ENCODE results near the gene VRK1.
A peak's percentile ranks its signal among the peaks of the same experiment; 100 is the strongest.

DNA sequence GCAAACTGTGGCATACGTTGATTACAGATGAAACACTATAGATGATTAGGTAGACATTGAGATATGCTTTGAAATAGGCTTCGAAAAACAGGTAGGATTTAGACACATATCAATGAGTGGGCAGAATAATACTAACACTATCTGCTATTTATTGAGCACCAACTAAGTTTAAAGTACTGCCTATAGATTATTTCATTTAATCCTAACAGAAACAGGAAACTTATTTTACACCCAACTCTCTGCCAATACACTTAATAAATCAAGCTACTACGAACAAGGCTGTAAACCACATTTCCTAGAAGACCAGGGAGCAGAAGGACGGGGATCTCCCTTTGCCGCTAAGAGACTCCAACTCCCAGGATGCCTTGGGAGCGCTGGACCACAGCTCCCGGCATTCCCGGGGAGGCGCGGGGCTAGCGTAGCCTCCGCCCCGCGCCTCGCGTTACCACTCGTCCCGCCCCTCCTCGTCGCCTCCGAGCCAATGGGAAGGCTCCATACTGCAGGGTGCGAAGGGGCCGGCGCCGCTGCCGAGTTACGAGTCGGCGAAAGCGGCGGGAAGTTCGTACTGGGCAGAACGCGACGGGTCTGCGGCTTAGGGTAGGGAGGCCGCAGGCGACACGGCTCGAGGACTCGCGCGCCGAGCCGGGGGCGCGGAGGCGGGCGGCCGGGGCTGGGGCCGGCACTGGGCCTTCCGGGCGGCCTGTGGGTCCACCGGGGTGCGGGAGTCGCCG, at the start of gene VRK1:
- TF ChIP-seq POLR2A (IDR thresholded peaks at IDR 0.05; ENCODE audit: low read depth, low read length) (peak; percentile 73), CHD1 (IDR thresholded peaks at IDR 0.05; ENCODE audit: low read depth, low read length) (no peak), NFE2L2 (IDR thresholded peaks at IDR 0.05; ENCODE audit: low read depth, low read length) (no peak), BHLHE40 (IDR thresholded peaks at IDR 0.05; ENCODE audit: low read depth, low read length) (no peak), RCOR1 (IDR thresholded peaks at IDR 0.05; ENCODE audit: insufficient replicate concordance, low read length) (no peak), MAFK (IDR thresholded peaks at IDR 0.05; ENCODE audit: low read depth, low read length) (no peak), RAD21 (IDR thresholded peaks at IDR 0.05; ENCODE audit: low read length) (no peak), MAZ (IDR thresholded peaks at IDR 0.05; ENCODE audit: borderline replicate concordance, low read depth, low read length) (peak; percentile 87), FOS (IDR thresholded peaks at IDR 0.05; ENCODE audit: low read depth, low read length) (0 out of 2 replicates have a peak, but pooled peaks have one; percentile 16), RFX5 (IDR thresholded peaks at IDR 0.05; ENCODE audit: low read depth, low read length) (no peak), CEBPB (IDR thresholded peaks at IDR 0.05; ENCODE audit: low read depth, low read length) (no peak)
- TF ChIP-seq, protein P1, sequence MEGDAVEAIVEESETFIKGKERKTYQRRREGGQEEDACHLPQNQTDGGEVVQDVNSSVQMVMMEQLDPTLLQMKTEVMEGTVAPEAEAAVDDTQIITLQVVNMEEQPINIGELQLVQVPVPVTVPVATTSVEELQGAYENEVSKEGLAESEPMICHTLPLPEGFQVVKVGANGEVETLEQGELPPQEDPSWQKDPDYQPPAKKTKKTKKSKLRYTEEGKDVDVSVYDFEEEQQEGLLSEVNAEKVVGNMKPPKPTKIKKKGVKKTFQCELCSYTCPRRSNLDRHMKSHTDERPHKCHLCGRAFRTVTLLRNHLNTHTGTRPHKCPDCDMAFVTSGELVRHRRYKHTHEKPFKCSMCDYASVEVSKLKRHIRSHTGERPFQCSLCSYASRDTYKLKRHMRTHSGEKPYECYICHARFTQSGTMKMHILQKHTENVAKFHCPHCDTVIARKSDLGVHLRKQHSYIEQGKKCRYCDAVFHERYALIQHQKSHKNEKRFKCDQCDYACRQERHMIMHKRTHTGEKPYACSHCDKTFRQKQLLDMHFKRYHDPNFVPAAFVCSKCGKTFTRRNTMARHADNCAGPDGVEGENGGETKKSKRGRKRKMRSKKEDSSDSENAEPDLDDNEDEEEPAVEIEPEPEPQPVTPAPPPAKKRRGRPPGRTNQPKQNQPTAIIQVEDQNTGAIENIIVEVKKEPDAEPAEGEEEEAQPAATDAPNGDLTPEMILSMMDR (conservative IDR thresholded peaks at IDR 0.05; ENCODE audit: low read depth, low read length) = no peak
- TF ChIP-seq, protein P2, sequence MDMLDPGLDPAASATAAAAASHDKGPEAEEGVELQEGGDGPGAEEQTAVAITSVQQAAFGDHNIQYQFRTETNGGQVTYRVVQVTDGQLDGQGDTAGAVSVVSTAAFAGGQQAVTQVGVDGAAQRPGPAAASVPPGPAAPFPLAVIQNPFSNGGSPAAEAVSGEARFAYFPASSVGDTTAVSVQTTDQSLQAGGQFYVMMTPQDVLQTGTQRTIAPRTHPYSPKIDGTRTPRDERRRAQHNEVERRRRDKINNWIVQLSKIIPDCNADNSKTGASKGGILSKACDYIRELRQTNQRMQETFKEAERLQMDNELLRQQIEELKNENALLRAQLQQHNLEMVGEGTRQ (IDR thresholded peaks at IDR 0.05; ENCODE audit: low read depth, low read length) = 0 out of 2 replicates have a peak, but pooled peaks have one; percentile 10
- TF ChIP-seq, protein P3, sequence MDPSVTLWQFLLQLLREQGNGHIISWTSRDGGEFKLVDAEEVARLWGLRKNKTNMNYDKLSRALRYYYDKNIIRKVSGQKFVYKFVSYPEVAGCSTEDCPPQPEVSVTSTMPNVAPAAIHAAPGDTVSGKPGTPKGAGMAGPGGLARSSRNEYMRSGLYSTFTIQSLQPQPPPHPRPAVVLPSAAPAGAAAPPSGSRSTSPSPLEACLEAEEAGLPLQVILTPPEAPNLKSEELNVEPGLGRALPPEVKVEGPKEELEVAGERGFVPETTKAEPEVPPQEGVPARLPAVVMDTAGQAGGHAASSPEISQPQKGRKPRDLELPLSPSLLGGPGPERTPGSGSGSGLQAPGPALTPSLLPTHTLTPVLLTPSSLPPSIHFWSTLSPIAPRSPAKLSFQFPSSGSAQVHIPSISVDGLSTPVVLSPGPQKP (IDR thresholded peaks at IDR 0.05; ENCODE audit: borderline replicate concordance, low read depth, low read length) = no peak
